ENCODE data around the gene SLC35G2. TPM values are rescaled to one million over a fixed set of nuclear protein-coding genes. Genes with fewer than 3 reads are reported as not detected.

SLC35G2 gene
- total RNA-seq, 1 experiment from 2014 or later = 1.8 TPM

DNA sequence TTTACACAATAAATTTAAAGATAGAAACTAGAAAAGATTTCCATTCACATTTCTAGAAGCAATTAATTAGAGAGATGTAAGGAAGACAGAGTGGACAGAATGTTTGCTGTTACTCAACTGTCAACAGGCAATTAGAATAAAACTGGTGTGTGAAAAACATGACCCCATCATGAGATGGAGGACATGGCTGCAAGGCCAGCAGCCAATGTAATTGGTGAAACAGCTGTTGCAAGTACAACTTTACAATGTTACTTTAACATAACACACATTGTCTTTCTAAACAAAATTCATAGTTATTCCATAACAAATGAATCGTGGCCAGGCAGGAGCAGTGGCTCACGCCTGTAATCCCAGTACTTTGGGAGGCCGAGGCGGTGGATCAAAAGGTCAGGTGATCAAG is 38.2 kb upstream of the SLC35G2 start:
- ChIA-PET POLR2A (ENCODE audit: unreplicated experiment) (no interaction called here), CTCF (no interaction called here)
- Histone ChIP-seq H3K79me2 (ENCODE audit: low read length) (no peaks in the 10 kb centered on the region), H3F3A (ENCODE audit: low read length, unreplicated experiment) (no peaks in the 10 kb centered on the region), H3K36me3 (ENCODE audit: low read depth, low read length) (no peaks in the 10 kb centered on the region), H4K20me1 (ENCODE audit: low read length) (no peaks in the 10 kb centered on the region), H3K9me2 (replicated peaks; ENCODE audit: low read length) (no peaks in the 10 kb centered on the region), H3K27ac (ENCODE audit: low read length) (no peak overlapping the region), H3K4me2 (ENCODE audit: low read length) (no peak overlapping the region), H2AFZ (ENCODE audit: low read length) (no peak overlapping the region), H3K27me3 (ENCODE audit: low read length) (no peaks in the 10 kb centered on the region), H3K4me1 (ENCODE audit: insufficient read depth, low read length) (no peaks in the 10 kb centered on the region), H3K9me3 (ENCODE audit: low read length) (no peaks in the 10 kb centered on the region), H3K4me3 (ENCODE audit: low read length) (no peak overlapping the region), H3K9ac (ENCODE audit: low read length) (no peak overlapping the region)
- DNase-seq = no peak
- BruUV-seq (replicated peaks) = no TSS peak
- TF ChIP-seq EZH2phosphoT487 (IDR thresholded peaks at IDR 0.05; ENCODE audit: borderline replicate concordance, low read length) (no peak), EZH2 (IDR thresholded peaks at IDR 0.05; ENCODE audit: low read length, unreplicated experiment) (no peak)
- TF ChIP-seq, protein P1, sequence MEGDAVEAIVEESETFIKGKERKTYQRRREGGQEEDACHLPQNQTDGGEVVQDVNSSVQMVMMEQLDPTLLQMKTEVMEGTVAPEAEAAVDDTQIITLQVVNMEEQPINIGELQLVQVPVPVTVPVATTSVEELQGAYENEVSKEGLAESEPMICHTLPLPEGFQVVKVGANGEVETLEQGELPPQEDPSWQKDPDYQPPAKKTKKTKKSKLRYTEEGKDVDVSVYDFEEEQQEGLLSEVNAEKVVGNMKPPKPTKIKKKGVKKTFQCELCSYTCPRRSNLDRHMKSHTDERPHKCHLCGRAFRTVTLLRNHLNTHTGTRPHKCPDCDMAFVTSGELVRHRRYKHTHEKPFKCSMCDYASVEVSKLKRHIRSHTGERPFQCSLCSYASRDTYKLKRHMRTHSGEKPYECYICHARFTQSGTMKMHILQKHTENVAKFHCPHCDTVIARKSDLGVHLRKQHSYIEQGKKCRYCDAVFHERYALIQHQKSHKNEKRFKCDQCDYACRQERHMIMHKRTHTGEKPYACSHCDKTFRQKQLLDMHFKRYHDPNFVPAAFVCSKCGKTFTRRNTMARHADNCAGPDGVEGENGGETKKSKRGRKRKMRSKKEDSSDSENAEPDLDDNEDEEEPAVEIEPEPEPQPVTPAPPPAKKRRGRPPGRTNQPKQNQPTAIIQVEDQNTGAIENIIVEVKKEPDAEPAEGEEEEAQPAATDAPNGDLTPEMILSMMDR (conservative IDR thresholded peaks at IDR 0.05; ENCODE audit: low read depth, low read length) = no peak
- intact Hi-C loops (cut with micrococcal nuclease) = no loop called here
- ATAC-seq = no peak

DNA sequence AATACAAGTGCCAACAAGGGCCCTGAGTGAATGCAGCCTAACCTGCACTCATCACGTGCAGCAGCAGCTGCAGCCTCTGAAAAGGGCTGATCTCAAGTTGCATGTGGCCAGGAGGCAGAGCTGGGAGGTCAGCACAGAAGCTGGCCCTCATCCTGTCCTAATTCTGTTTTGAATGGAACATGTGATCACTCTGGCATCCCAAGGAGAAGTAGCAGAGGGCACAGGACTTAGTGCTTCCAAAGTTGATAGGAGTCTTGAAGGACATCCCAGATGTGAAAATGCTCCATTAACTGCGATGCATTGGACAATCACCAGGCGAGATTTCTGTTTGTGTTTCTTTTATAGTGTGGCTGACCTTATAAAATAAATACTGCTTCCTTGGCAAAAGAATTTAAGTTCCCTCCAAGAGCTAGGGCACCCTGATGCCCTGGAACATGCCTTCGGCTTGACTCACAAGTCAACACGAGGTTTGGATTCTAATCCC is 35.2 kb upstream of the SLC35G2 start:
- H3K36me3 ChIP-seq (ENCODE audit: low read depth, low read length) = no peaks in the 10 kb centered on the region

DNA sequence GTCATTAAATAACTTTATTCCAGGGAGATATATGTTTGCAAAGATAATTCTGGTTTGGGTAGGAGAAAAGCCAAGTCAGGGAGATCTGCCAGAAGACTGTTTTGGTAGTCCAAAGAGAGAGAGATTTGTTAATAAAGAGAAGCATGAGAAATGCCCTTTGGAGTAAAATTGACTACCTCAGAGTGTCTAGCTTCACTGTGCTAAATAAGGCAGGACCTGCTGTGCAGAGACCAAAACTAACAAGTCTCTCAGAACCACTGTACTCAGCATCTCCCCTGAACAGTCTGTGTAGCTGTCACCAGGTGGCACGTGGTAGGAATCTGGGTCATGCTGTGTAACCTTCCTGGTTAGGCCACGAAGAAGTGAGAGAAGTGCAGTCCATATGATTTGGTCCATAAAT is 31.6 kb upstream of the SLC35G2 start:
- ATAC-seq (no peak), DNase-seq (no peak)
- BruUV-seq (replicated peaks) = no TSS peak
- Histone ChIP-seq H3K27ac (ENCODE audit: low read length) (no peak overlapping the region), H3K4me1 (ENCODE audit: insufficient read depth, low read length) (peaks cover 9% of the 10 kb centered on the region), H3K9me3 (ENCODE audit: low read length) (no peaks in the 10 kb centered on the region), H4K20me1 (ENCODE audit: low read length) (no peaks in the 10 kb centered on the region), H3K36me3 (ENCODE audit: low read depth, low read length) (no peaks in the 10 kb centered on the region), H3K4me3 (ENCODE audit: low read length) (no peak overlapping the region), H3K9me2 (replicated peaks; ENCODE audit: low read length) (no peaks in the 10 kb centered on the region), H3K27me3 (ENCODE audit: low read length) (no peaks in the 10 kb centered on the region), H3K9ac (ENCODE audit: low read length) (no peak overlapping the region), H2AFZ (ENCODE audit: low read length) (peak overlapping the region; percentile 35), H3F3A (ENCODE audit: low read length, unreplicated experiment) (no peaks in the 10 kb centered on the region), H3K79me2 (ENCODE audit: low read length) (no peaks in the 10 kb centered on the region), H3K4me2 (ENCODE audit: low read length) (no peak overlapping the region)
- TF ChIP-seq, protein P1 (conservative IDR thresholded peaks at IDR 0.05; ENCODE audit: low read depth, low read length) = no peak
- TF ChIP-seq EZH2 (IDR thresholded peaks at IDR 0.05; ENCODE audit: low read length, unreplicated experiment) = no peak
- TF ChIP-seq EZH2phosphoT487 (IDR thresholded peaks at IDR 0.05; ENCODE audit: borderline replicate concordance, low read length) = no peak
- intact Hi-C loops (cut with micrococcal nuclease) = no loop called here
- POLR2A ChIA-PET (ENCODE audit: unreplicated experiment) = interaction anchor here (0.6 kb wide), 1 partner anchor 35 kb away, joined by 9 read pairs; no protein-coding TSS in a partner anchor
- CTCF ChIA-PET = no interaction called here

More for the DNA sequence above, 35.2 kb upstream of the SLC35G2 start:
- no peaks in the 10 kb centered on the region for H3K79me2 ChIP-seq (ENCODE audit: low read length)
- H3K9ac ChIP-seq (ENCODE audit: low read length) = no peak overlapping the region
- no peak overlapping the region for H3K4me2 ChIP-seq (ENCODE audit: low read length)
- CTCF ChIA-PET = no interaction called here
- H3K27ac ChIP-seq (ENCODE audit: low read length) = no peak overlapping the region
- H3K4me1 ChIP-seq (ENCODE audit: insufficient read depth, low read length) = peaks cover 9% of the 10 kb centered on the region
- H3K27me3 ChIP-seq (ENCODE audit: low read length) = no peaks in the 10 kb centered on the region
- H3K4me3 ChIP-seq (ENCODE audit: low read length) = no peak overlapping the region
- POLR2A ChIA-PET (ENCODE audit: unreplicated experiment) = no interaction called here
- no TSS peak for BruUV-seq (replicated peaks)
- DNase-seq (peak; percentile 34), ATAC-seq (peak; percentile 61)
- no peaks in the 10 kb centered on the region for H3K9me2 ChIP-seq (replicated peaks; ENCODE audit: low read length)
- no peak for TF ChIP-seq EZH2phosphoT487 (IDR thresholded peaks at IDR 0.05; ENCODE audit: borderline replicate concordance, low read length)
- TF ChIP-seq, protein P1 (conservative IDR thresholded peaks at IDR 0.05; ENCODE audit: low read depth, low read length) = no peak
- TF ChIP-seq EZH2 (IDR thresholded peaks at IDR 0.05; ENCODE audit: low read length, unreplicated experiment) = no peak
- no peak overlapping the region for H2AFZ ChIP-seq (ENCODE audit: low read length)
- H3F3A ChIP-seq (ENCODE audit: low read length, unreplicated experiment) = no peaks in the 10 kb centered on the region
- intact Hi-C loops (cut with micrococcal nuclease) = no loop called here
- H4K20me1 ChIP-seq (ENCODE audit: low read length) = no peaks in the 10 kb centered on the region
- H3K9me3 ChIP-seq (ENCODE audit: low read length) = no peaks in the 10 kb centered on the region

Measured in PC-3 (cell line).